ENCODE results near the gene SORCS3.

DNA sequence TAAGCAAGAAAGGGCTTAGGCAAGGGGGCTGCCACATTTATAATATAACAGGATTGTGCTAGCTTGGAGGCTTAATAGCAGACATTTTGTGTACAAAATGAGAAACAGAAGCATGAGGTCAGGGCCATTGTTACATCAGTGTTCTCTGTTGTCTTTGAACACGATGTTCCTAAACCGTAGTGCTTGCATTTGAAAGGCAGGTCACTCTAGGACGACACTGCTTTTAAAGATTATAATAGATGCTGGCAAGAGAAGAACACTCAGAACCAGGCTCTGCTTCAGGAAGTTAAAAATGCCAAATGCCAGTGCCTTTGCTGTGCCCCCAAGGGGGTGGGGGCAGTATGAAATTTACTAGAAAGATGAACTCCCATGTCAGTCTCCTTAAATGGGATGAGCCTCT, 91.1 kb downstream of the SORCS3 start:
- TF ChIP-seq, protein P1, sequence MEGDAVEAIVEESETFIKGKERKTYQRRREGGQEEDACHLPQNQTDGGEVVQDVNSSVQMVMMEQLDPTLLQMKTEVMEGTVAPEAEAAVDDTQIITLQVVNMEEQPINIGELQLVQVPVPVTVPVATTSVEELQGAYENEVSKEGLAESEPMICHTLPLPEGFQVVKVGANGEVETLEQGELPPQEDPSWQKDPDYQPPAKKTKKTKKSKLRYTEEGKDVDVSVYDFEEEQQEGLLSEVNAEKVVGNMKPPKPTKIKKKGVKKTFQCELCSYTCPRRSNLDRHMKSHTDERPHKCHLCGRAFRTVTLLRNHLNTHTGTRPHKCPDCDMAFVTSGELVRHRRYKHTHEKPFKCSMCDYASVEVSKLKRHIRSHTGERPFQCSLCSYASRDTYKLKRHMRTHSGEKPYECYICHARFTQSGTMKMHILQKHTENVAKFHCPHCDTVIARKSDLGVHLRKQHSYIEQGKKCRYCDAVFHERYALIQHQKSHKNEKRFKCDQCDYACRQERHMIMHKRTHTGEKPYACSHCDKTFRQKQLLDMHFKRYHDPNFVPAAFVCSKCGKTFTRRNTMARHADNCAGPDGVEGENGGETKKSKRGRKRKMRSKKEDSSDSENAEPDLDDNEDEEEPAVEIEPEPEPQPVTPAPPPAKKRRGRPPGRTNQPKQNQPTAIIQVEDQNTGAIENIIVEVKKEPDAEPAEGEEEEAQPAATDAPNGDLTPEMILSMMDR (IDR thresholded peaks at IDR 0.05 in 4 of 5, conservative IDR thresholded peaks at IDR 0.05 in 1 of 5) = no peak
- TF ChIP-seq POLR2A (IDR thresholded peaks at IDR 0.05) = no peak
